PC-3 (cell line): ENCODE data around the gene AP1M2. TPM values are rescaled to one million over a fixed set of nuclear protein-coding genes. Genes with fewer than 3 reads are reported as not detected.
"Not testable (repeated sequence)": the region's sequence is repeated elsewhere in the genome, so short reads cannot be mapped to it uniquely, and the experiment has no call there.

ENCODE experiments used
- ATAC-seq: fragments of 200-7000 bp; cut with Tn5 transposase; 2 replicates; pipeline ENCODE4 v1.9.1; 2020; ENCODE audit warnings: mild to moderate bottlenecking, moderate library complexity
- BruUV-seq: library from RNA; stranded (reverse); fragments of 400-500 nt; replicated peaks from 2 replicates; lab custom pipeline; 2021; lab: Mats Ljungman, UMichigan
- CTCF ChIA-PET: fragments of 300-600 bp; sonication (Branson Sonifier 250); formaldehyde crosslinking; loops from one replicate; lab custom pipeline; 2022; ENCODE audit warnings: antibody characterized with exemption; lab: Charles Lee
- POLR2A ChIA-PET: fragments of 300-600 bp; sonication (Branson Sonifier 250); formaldehyde crosslinking; loops from one replicate; lab custom pipeline; 2022; ENCODE audit warnings: antibody characterized with exemption; ENCODE audit not compliant: unreplicated experiment; lab: Charles Lee
- DNase-seq: peaks from one replicate; pipeline ENCODE4 v3.0.0-alpha.2; 2015
- H2AFZ ChIP-seq: fragments of 300-600 bp; sonication (generic); 2 replicates; pipeline ENCODE4 v1.6.0; 2016; ENCODE audit warnings: antibody characterized with exemption, low read length
- H3F3A ChIP-seq: fragments of 300-600 bp; sonication (generic); one replicate; pipeline ENCODE4 v1.6.0; 2017; ENCODE audit warnings: antibody characterized with exemption, low read length, control low read depth, mild to moderate bottlenecking; ENCODE audit not compliant: unreplicated experiment
- H3K27ac ChIP-seq: fragments of 300-600 bp; sonication (generic); 2 replicates; pipeline ENCODE4 v1.5.1; 2016; ENCODE audit warnings: mild to moderate bottlenecking, low read length
- H3K27me3 ChIP-seq: fragments of 300-600 bp; sonication (generic); 2 replicates; pipeline ENCODE4 v1.6.1; 2016; ENCODE audit warnings: low read length, mixed read lengths
- H3K36me3 ChIP-seq: fragments of 300-600 bp; sonication (generic); 2 replicates; pipeline ENCODE4 v1.6.1; 2016; ENCODE audit warnings: low read depth, mixed run types, low read length, mixed read lengths
- H3K4me1 ChIP-seq: fragments of 300-600 bp; sonication (generic); 2 replicates; pipeline ENCODE4 v1.5.1; 2016; ENCODE audit warnings: low read length; ENCODE audit not compliant: insufficient read depth
- H3K4me2 ChIP-seq: fragments of 300-600 bp; sonication (generic); 2 replicates; pipeline ENCODE4 v1.6.0; 2016; ENCODE audit warnings: low read length
- H3K4me3 ChIP-seq: fragments of 300-600 bp; sonication (generic); 2 replicates; pipeline ENCODE4 v1.5.1; 2016; ENCODE audit warnings: mild to moderate bottlenecking, low read length, mixed read lengths
- H3K79me2 ChIP-seq: fragments of 300-600 bp; sonication (generic); 2 replicates; pipeline ENCODE4 v1.6.1; 2017; ENCODE audit warnings: low read length, mixed read lengths
- H3K9ac ChIP-seq: fragments of 300-600 bp; sonication (generic); 2 replicates; pipeline ENCODE4 v1.6.0; 2016; ENCODE audit warnings: mild to moderate bottlenecking, low read length
- H3K9me2 ChIP-seq: fragments of 300-600 bp; sonication (generic); replicated peaks from 2 replicates; pipeline ENCODE4 v1.6.1; 2016; ENCODE audit warnings: mixed run types, low read length, mixed read lengths
- H3K9me3 ChIP-seq: fragments of 300-600 bp; sonication (generic); 2 replicates; pipeline ENCODE4 v1.6.1; 2016; ENCODE audit warnings: low read length, mixed read lengths
- H4K20me1 ChIP-seq: fragments of 300-600 bp; sonication (generic); 2 replicates; pipeline ENCODE4 v1.6.1; 2016; ENCODE audit warnings: low read length, mixed read lengths
- EZH2 ChIP-seq: fragments of 300-600 bp; sonication (generic); IDR thresholded peaks from one replicate; pipeline ENCODE4 v1.6.1; 2017; ENCODE audit warnings: antibody characterized with exemption, mild to moderate bottlenecking, low read length; ENCODE audit not compliant: unreplicated experiment
- EZH2phosphoT487 ChIP-seq: fragments of 300-600 bp; sonication (generic); IDR thresholded peaks from 2 replicates; pipeline ENCODE4 v1.6.1; 2018; ENCODE audit warnings: mild to moderate bottlenecking, antibody characterized with exemption, low read length, borderline replicate concordance
- intact Hi-C: fragments of 100-400 bp; cut with micrococcal nuclease; formaldehyde crosslinking; loops from 2 replicates; pipeline ENCODE4 v1.9.0; 2023
- total RNA-seq: library from RNA; depleted of rRNA; stranded (reverse); fragments of >200 nt; gene quantifications from 2 replicates; pipeline ENCODE4 v1.2.3, GENCODE V29; 2014
- TF ChIP-seq, protein P1 (sequence below): fragments of 300-600 bp; sonication (generic); conservative IDR thresholded peaks from 2 replicates; pipeline ENCODE4 v1.5.1; 2017; ENCODE audit warnings: antibody characterized with exemption, low read depth, mild to moderate bottlenecking, low read length

Gene AP1M2
- total RNA-seq, 1 experiment from 2014 or later: 50.0 TPM

DNA sequence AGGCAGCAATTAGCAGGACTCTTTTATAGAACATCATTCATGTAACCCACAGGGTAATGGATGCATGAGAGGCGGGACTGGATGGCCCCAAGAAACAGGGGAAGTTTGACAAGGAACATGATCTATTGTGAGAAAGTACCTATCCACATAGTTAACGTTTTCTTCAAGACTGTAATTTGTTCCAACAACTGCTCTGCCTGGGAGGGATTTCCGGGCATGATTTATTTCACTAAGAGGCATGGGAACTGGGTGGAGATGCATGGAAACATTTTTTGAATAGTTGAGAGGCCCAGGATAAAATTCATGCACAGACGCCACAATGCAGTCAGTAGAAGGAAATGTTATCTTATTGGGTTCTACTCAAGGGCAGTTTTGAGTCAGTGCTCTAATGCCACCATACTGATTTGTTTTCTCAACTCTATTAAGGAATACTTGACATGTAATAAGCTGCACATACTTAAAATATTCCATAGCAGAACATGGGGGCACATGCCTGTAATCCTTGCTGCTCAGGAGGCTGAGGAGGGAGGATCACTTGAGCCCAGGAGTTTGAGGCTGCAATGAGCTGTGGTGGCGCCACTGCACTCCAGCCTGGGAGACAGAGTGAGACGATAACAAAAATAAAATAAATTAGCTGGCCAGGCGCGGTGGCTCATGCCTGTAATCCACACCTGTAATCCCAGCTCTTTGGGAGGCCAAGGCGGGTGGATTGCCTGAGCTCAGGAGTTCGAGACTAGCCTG lies 53.3 kb downstream of the AP1M2 start:
- ATAC-seq (no peak), DNase-seq (no peak)
- no peaks in the 10 kb centered on the region for H4K20me1 ChIP-seq
- no peak overlapping the region for H2AFZ ChIP-seq
- intact Hi-C loops: no loop called here
- H3K79me2 ChIP-seq: no peaks in the 10 kb centered on the region
- H3F3A ChIP-seq: no peaks in the 10 kb centered on the region
- H3K9me3 ChIP-seq: no peaks in the 10 kb centered on the region
- H3K9ac ChIP-seq: no peak overlapping the region
- no peaks in the 10 kb centered on the region for H3K4me1 ChIP-seq
- ChIA-PET CTCF (no interaction called here), POLR2A (no interaction called here)
- H3K4me2 ChIP-seq: no peak overlapping the region
- H3K27ac ChIP-seq: no peak overlapping the region
- H3K36me3 ChIP-seq: no peaks in the 10 kb centered on the region
- H3K4me3 ChIP-seq: no peak overlapping the region
- TF ChIP-seq, protein P1, sequence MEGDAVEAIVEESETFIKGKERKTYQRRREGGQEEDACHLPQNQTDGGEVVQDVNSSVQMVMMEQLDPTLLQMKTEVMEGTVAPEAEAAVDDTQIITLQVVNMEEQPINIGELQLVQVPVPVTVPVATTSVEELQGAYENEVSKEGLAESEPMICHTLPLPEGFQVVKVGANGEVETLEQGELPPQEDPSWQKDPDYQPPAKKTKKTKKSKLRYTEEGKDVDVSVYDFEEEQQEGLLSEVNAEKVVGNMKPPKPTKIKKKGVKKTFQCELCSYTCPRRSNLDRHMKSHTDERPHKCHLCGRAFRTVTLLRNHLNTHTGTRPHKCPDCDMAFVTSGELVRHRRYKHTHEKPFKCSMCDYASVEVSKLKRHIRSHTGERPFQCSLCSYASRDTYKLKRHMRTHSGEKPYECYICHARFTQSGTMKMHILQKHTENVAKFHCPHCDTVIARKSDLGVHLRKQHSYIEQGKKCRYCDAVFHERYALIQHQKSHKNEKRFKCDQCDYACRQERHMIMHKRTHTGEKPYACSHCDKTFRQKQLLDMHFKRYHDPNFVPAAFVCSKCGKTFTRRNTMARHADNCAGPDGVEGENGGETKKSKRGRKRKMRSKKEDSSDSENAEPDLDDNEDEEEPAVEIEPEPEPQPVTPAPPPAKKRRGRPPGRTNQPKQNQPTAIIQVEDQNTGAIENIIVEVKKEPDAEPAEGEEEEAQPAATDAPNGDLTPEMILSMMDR: no peak
- TF ChIP-seq EZH2phosphoT487 (no peak), EZH2 (no peak)
- no peaks in the 10 kb centered on the region for H3K9me2 ChIP-seq
- BruUV-seq: no TSS peak
- H3K27me3 ChIP-seq: no peaks in the 10 kb centered on the region

- Histone ChIP-seq H3K4me2 (no peak overlapping the region), H3K4me3 (no peak overlapping the region), H3K9ac (no peak overlapping the region), H3K9me3 (no peaks in the 10 kb centered on the region), H3K9me2 (no peaks in the 10 kb centered on the region), H3K27ac (no peak overlapping the region), H3K27me3 (no peaks in the 10 kb centered on the region), H3K36me3 (no peaks in the 10 kb centered on the region), H3F3A (no peaks in the 10 kb centered on the region), H2AFZ (no peak overlapping the region), H3K4me1 (no peaks in the 10 kb centered on the region), H3K79me2 (no peaks in the 10 kb centered on the region), H4K20me1 (no peaks in the 10 kb centered on the region)
- ChIA-PET POLR2A (no interaction called here), CTCF (no interaction called here)
- intact Hi-C loops: no loop called here
- DNase-seq (no peak), ATAC-seq (no peak)
- BruUV-seq: no TSS peak
- TF ChIP-seq, protein P1: no peak
- no peak for TF ChIP-seq EZH2
Measured at GRCh38 chr19:10532457-10532856, 54.7 kb downstream of the AP1M2 start.

- H3K9me2 ChIP-seq, ATAC-seq, POLR2A ChIA-PET, H3K9ac ChIP-seq, H3K27ac ChIP-seq, H3K27me3 ChIP-seq, H3K9me3 ChIP-seq, BruUV-seq, CTCF ChIA-PET, H3K4me2 ChIP-seq, intact Hi-C loops, H4K20me1 ChIP-seq, H3K79me2 ChIP-seq, H3K4me3 ChIP-seq, H3K4me1 ChIP-seq, H2AFZ ChIP-seq, DNase-seq, H3K36me3 ChIP-seq, H3F3A ChIP-seq: not testable (repeated sequence)
Measured at GRCh38 chr19:10526887-10527286, 60.2 kb downstream of the AP1M2 start.
